IPS DF 6.9 (cell line): ENCODE data around the gene KCTD3.

Source experiments
- DNase-seq: peaks from one replicate; pipeline ENCODE4 v3.0.0-alpha.2; 2013; ENCODE audit warnings: low read depth, low spot score
- H3K27ac ChIP-seq: one replicate; pipeline ENCODE4 v1.5.1; 2013; ENCODE audit warnings: low read length, control low read depth
- H3K27me3 ChIP-seq: 2 replicates; pipeline ENCODE4 v1.6.1; 2013; ENCODE audit warnings: mild to moderate bottlenecking, low read length; ENCODE audit not compliant: control insufficient read depth, insufficient read depth
- H3K36me3 ChIP-seq: 2 replicates; pipeline ENCODE4 v1.6.1; 2013; ENCODE audit warnings: low read length; ENCODE audit not compliant: control insufficient read depth, insufficient read depth
- H3K4me1 ChIP-seq: 2 replicates; pipeline ENCODE4 v1.6.1; 2013; ENCODE audit warnings: low read length; ENCODE audit not compliant: control insufficient read depth, insufficient read depth
- H3K4me3 ChIP-seq: 2 replicates; pipeline ENCODE4 v1.5.1; 2013; ENCODE audit warnings: mild to moderate bottlenecking, low read length
- H3K9me3 ChIP-seq: 2 replicates; pipeline ENCODE4 v1.6.1; 2013; ENCODE audit warnings: low read length, inconsistent platforms; ENCODE audit not compliant: control insufficient read depth, insufficient read depth
- WGBS: extraction: QIAGEN DNeasy Blood & Tissue Kit; methylation state at CpG from one replicate; pipeline ENCODE4 v1.1.7; 2013; ENCODE audit warnings: mixed read lengths, missing lambda C conversion rate; ENCODE audit not compliant: insufficient read length, insufficient coverage; 5-methylcytosine and 5-hydroxymethylcytosine counted together

KCTD3 gene

GRCh38 chr1:215605011-215605621 lies 38.0 kb downstream of the KCTD3 start:
- no peaks in the 10 kb centered on the region; the same call in 1 of the 2 replicates for H3K36me3 ChIP-seq
- no peak overlapping the region for H3K4me3 ChIP-seq
- H3K27ac ChIP-seq = no peak overlapping the region
- no peaks in the 10 kb centered on the region for H3K4me1 ChIP-seq
- no peaks in the 10 kb centered on the region for H3K27me3 ChIP-seq
- no peaks in the 10 kb centered on the region for H3K9me3 ChIP-seq
- no peak for DNase-seq

GRCh38 chr1:215606036-215606435 lies 38.9 kb downstream of the KCTD3 start:
- Histone ChIP-seq H3K4me3 (no peak overlapping the region), H3K27me3 (no peaks in the 10 kb centered on the region), H3K9me3 (no peaks in the 10 kb centered on the region), H3K36me3 (no peaks in the 10 kb centered on the region; the same call in 1 of the 2 replicates), H3K4me1 (no peaks in the 10 kb centered on the region), H3K27ac (no peak overlapping the region)
- WGBS = no CpG with 5 or more reads among the region's 3 CpGs
- DNase-seq = no peak

- no CpG with 5 or more reads among the region's 2 CpGs for WGBS
- Histone ChIP-seq H3K4me3 (no peak overlapping the region), H3K27me3 (no peaks in the 10 kb centered on the region), H3K4me1 (no peaks in the 10 kb centered on the region), H3K36me3 (no peaks in the 10 kb centered on the region; the same call in 1 of the 2 replicates), H3K27ac (no peak overlapping the region), H3K9me3 (no peaks in the 10 kb centered on the region)
- no peak for DNase-seq
Measured at GRCh38 chr1:215606564-215607168, 39.6 kb downstream of the KCTD3 start.

- Histone ChIP-seq H3K36me3 (no peaks in the 10 kb centered on the region; the same call in 1 of the 2 replicates), H3K9me3 (no peaks in the 10 kb centered on the region), H3K4me3 (no peak overlapping the region), H3K4me1 (no peaks in the 10 kb centered on the region), H3K27me3 (no peaks in the 10 kb centered on the region), H3K27ac (no peak overlapping the region)
- DNase-seq = no peak
- WGBS = no CpG with 5 or more reads among the region's 1 CpG
Measured at GRCh38 chr1:215607412-215607811, 40.3 kb downstream of the KCTD3 start.

- 100% methylated on average over 1 of the region's 4 CpGs for WGBS
- H3K27ac ChIP-seq = no peak overlapping the region
- H3K36me3 ChIP-seq = no peaks in the 10 kb centered on the region; the same call in 1 of the 2 replicates
- no peaks in the 10 kb centered on the region for H3K27me3 ChIP-seq
- no peaks in the 10 kb centered on the region for H3K4me1 ChIP-seq
- no peak for DNase-seq
- no peak overlapping the region for H3K4me3 ChIP-seq
- H3K9me3 ChIP-seq = no peaks in the 10 kb centered on the region
Measured at GRCh38 chr1:215608646-215609045, 41.5 kb downstream of the KCTD3 start.

GRCh38 chr1:215612391-215612790 lies 45.3 kb downstream of the KCTD3 start:
- Histone ChIP-seq H3K27me3 (no peaks in the 10 kb centered on the region), H3K9me3 (no peaks in the 10 kb centered on the region), H3K4me1 (no peaks in the 10 kb centered on the region), H3K36me3 (no peaks in the 10 kb centered on the region; the same call in 1 of the 2 replicates), H3K27ac (no peak overlapping the region), H3K4me3 (no peak overlapping the region)
- no CpG with 5 or more reads among the region's 3 CpGs for WGBS
- no peak for DNase-seq

- WGBS = no CpG with 5 or more reads among the region's 1 CpG
Measured at GRCh38 chr1:215617979-215618378, 50.9 kb downstream of the KCTD3 start.

GRCh38 chr1:215623162-215623561 lies 56.1 kb downstream of the KCTD3 start:
- Histone ChIP-seq H3K4me3 (no peak overlapping the region), H3K36me3 (no peaks in the 10 kb centered on the region; the same call in 1 of the 2 replicates), H3K27ac (no peak overlapping the region), H3K27me3 (no peaks in the 10 kb centered on the region), H3K9me3 (no peaks in the 10 kb centered on the region), H3K4me1 (no peaks in the 10 kb centered on the region)
- DNase-seq = no peak
- WGBS = no CpG with 5 or more reads among the region's 4 CpGs

More at GRCh38 chr1:215617979-215618378, 50.9 kb downstream of the KCTD3 start:
- DNase-seq = no peak
- Histone ChIP-seq H3K9me3 (no peaks in the 10 kb centered on the region), H3K4me1 (no peaks in the 10 kb centered on the region), H3K27me3 (no peaks in the 10 kb centered on the region), H3K36me3 (no peaks in the 10 kb centered on the region; the same call in 1 of the 2 replicates), H3K4me3 (no peak overlapping the region), H3K27ac (no peak overlapping the region)

- no peaks in the 10 kb centered on the region for H3K36me3 ChIP-seq
Measured at GRCh38 chr1:215625949-215626348, 58.8 kb downstream of the KCTD3 start.

GRCh38 chr1:215631040-215631439 lies 63.9 kb downstream of the KCTD3 start:
- no peaks in the 10 kb centered on the region for H3K27me3 ChIP-seq
- H3K9me3 ChIP-seq = no peaks in the 10 kb centered on the region
- DNase-seq = no peak
- WGBS = no CpG with 5 or more reads among the region's 1 CpG
- no peaks in the 10 kb centered on the region for H3K4me1 ChIP-seq
- no peak overlapping the region for H3K4me3 ChIP-seq
- no peaks in the 10 kb centered on the region for H3K36me3 ChIP-seq
- H3K27ac ChIP-seq = no peak overlapping the region

More at GRCh38 chr1:215625949-215626348, 58.8 kb downstream of the KCTD3 start:
- Histone ChIP-seq H3K27ac (no peak overlapping the region), H3K9me3 (no peaks in the 10 kb centered on the region), H3K4me3 (no peak overlapping the region), H3K4me1 (no peaks in the 10 kb centered on the region), H3K27me3 (no peaks in the 10 kb centered on the region)
- no peak for DNase-seq

- Histone ChIP-seq H3K27me3 (no peaks in the 10 kb centered on the region), H3K9me3 (no peaks in the 10 kb centered on the region), H3K36me3 (no peaks in the 10 kb centered on the region), H3K4me3 (no peak overlapping the region), H3K27ac (no peak overlapping the region), H3K4me1 (peaks cover 1% of the 10 kb centered on the region; the same call in 1 of the 2 replicates)
- WGBS = no CpG with 5 or more reads among the region's 3 CpGs
- DNase-seq = no peak
Measured at GRCh38 chr1:215631489-215631888, 64.4 kb downstream of the KCTD3 start.
